Measurements from ENCODE around the gene JADE1.

- TF ChIP-seq POLR2AphosphoS5 (IDR thresholded peaks at IDR 0.05) (no peak), CTCF (IDR thresholded peaks at IDR 0.05) (no peak)
Observed at GRCh38 chr4:128844931-128845330, 35.4 kb downstream of the JADE1 start.

All from sigmoid colon (tissue), 4 donors.